Esophagus squamous epithelium (tissue), 4 donors: ENCODE data around the gene RPL6.

ENCODE experiments used
- CTCF ChIP-seq, 6 experiments: fragments of 450-650 bp in 4 of 6; fragments of 200-600 bp in 2 of 6; sonication (generic) in 2 of 6; IDR thresholded peaks; one replicate each; pipeline ENCODE4 v1.5.1; 2016 to 2019; ENCODE audit warnings: antibody characterized with exemption in 6 of 6, mild to moderate bottlenecking in 4 of 6, moderate library complexity in 4 of 6
- POLR2A ChIP-seq, 4 donors: fragments of 450-650 bp; IDR thresholded peaks; one replicate each; pipeline ENCODE4 v1.6.1; 2017; ENCODE audit warnings: antibody characterized with exemption in 4 of 4, mild to moderate bottlenecking in 4 of 4, moderate library complexity in 3 of 4

GRCh38 chr12:112439769-112440168 is 30.4 kb upstream of the RPL6 start:
- TF ChIP-seq CTCF (IDR thresholded peaks at IDR 0.05) = no peak
- TF ChIP-seq POLR2A (IDR thresholded peaks at IDR 0.05) = no peak
